Mucosa of descending colon (tissue), 3 donors: ENCODE data around the gene WDR35. TPM values are rescaled to one million over a fixed set of nuclear protein-coding genes. Genes with fewer than 3 reads are reported as not detected.

Experiments
- ATAC-seq: fragments of 200-7000 bp; cut with Tn5 transposase; one replicate; pipeline ENCODE4 v1.9.1; 2020; ENCODE audit warnings: mild to moderate bottlenecking, moderate library complexity
- DNase-seq, 3 donors: peaks; one replicate each; pipeline ENCODE4 v3.0.0-alpha.2; 2020
- H3K36me3 ChIP-seq: fragments of 200-600 bp; one replicate; pipeline ENCODE4 v1.8.0; 2021; ENCODE audit warnings: low read depth, mild to moderate bottlenecking
- H3K4me1 ChIP-seq: fragments of 200-600 bp; one replicate; pipeline ENCODE4 v1.8.0; 2021; ENCODE audit warnings: low read depth, mild to moderate bottlenecking
- H3K4me3 ChIP-seq: fragments of 200-600 bp; one replicate; pipeline ENCODE4 v1.8.0; 2021; ENCODE audit warnings: mild to moderate bottlenecking
- H3K9me3 ChIP-seq: fragments of 200-600 bp; one replicate; pipeline ENCODE4 v1.8.0; 2021; ENCODE audit warnings: mild to moderate bottlenecking
- CTCF ChIP-seq: fragments of 200-600 bp; IDR thresholded peaks from one replicate; pipeline ENCODE4 v1.8.0; 2022; ENCODE audit warnings: antibody characterized with exemption, mild to moderate bottlenecking
- intact Hi-C, 2 donors: fragments of 100-400 bp; cut with DNase I in 1 of 2; cut with micrococcal nuclease in 1 of 2; formaldehyde crosslinking; loops; one replicate each; pipeline versions ENCODE4 v1.11.0 to v1.11.1; 2022; cut with DNase I, micrococcal nuclease
- total RNA-seq, 3 donors: library from RNA; stranded (reverse); fragmentation: NEBNext Ultra II Directional in 2 of 3; extraction: Animal tissue kit (Norgen Biotek cat#: 25700) in 2 of 3; gene quantifications; one replicate each; pipeline versions ENCODE4 v1.2.1 to v1.2.4, GENCODE V29; 2021 to 2023
- donor health status: DM: no; HTN: no; CAD: no; lungs with moderate emphysema.
- donor health status: DM: no; HTN: no; CAD: no.
- donor health status: DM: no; HTN: yes; CAD: no.

Gene WDR35
- total RNA-seq, 3 donors from 2014 or later, result 1.9 to 8.8 (median 2.7) TPM

- Histone ChIP-seq H3K9me3 (no peaks in the 10 kb centered on the region), H3K36me3 (no peaks in the 10 kb centered on the region), H3K4me1 (no peaks in the 10 kb centered on the region), H3K4me3 (no peak overlapping the region)
- no peak for TF ChIP-seq CTCF
- ATAC-seq (no peak), DNase-seq (no peak)
- intact Hi-C loops, result no loop called here
These were observed 10.0 kb downstream of the WDR35 start for GRCh38 chr2:19979932-19980331.

DNA sequence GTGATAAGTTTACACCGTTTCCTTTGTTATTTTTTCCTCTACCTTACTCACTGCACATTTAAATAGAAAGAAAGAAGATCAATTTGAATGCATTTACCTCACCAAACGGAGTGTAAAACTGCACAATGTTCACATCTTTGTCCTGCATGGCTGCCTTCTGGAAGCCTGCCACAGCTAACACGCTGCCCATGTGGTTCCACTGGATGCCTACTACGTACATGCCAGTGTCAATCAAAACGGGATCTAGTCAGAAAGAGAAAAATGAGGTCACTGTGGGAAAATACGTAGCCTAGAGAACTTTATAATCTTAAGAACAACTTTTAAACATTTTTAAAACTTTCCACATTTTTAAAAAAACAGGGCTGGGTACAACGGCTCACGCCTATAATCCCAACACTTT lies 16.4 kb downstream of the WDR35 start:
- Histone ChIP-seq H3K36me3 (no peaks in the 10 kb centered on the region), H3K4me3 (no peak overlapping the region), H3K9me3 (no peaks in the 10 kb centered on the region), H3K4me1 (no peaks in the 10 kb centered on the region)
- no peak for DNase-seq
- TF ChIP-seq CTCF, result no peak
- ATAC-seq, result no peak
- intact Hi-C loops, result no loop called here

DNA sequence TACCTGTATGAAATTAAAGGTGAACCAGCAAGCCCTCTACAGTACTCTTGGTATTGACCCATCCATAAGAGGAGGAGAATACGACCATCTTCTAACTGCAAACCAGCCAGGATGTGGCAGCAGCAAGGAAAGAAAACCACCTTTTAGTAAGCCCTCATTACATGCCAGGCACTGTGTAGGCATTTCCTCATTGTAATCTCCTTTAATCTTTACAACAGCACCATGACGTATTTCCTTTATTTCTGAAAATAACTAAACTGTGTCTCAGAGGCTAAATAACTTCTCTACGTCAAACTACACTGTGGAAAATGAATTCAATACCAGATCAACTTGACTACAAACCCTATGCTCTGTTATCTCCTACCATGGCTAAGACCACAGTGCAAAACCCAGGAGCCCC lies 18.2 kb downstream of the WDR35 start:
- intact Hi-C loops, result no loop called here
- Histone ChIP-seq H3K9me3 (no peaks in the 10 kb centered on the region), H3K36me3 (no peaks in the 10 kb centered on the region), H3K4me1 (no peaks in the 10 kb centered on the region), H3K4me3 (no peak overlapping the region)
- TF ChIP-seq CTCF, result no peak
- no peak for DNase-seq
- ATAC-seq, result peak; percentile 68

DNA sequence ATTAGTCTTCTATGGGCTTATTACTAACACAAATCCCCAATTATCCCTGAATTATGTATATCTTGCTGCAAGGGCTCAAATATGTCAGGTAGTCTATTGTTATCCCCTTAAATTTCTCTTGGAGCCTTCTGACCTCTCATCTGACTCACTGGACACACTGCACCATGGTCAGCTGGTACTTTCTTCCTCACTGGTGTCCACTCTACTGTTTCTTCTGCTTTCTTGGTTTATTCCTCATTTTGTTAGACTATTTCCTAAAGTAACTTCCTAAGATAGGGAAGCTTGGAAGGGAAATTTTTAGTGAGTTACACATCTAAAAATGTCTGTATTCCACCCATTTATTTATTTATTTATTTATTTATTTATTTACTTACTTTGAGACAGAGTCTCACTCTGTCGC lies 26.5 kb downstream of the WDR35 start:
- TF ChIP-seq CTCF, result no peak
- no peaks in the 10 kb centered on the region for H3K9me3 ChIP-seq

DNA sequence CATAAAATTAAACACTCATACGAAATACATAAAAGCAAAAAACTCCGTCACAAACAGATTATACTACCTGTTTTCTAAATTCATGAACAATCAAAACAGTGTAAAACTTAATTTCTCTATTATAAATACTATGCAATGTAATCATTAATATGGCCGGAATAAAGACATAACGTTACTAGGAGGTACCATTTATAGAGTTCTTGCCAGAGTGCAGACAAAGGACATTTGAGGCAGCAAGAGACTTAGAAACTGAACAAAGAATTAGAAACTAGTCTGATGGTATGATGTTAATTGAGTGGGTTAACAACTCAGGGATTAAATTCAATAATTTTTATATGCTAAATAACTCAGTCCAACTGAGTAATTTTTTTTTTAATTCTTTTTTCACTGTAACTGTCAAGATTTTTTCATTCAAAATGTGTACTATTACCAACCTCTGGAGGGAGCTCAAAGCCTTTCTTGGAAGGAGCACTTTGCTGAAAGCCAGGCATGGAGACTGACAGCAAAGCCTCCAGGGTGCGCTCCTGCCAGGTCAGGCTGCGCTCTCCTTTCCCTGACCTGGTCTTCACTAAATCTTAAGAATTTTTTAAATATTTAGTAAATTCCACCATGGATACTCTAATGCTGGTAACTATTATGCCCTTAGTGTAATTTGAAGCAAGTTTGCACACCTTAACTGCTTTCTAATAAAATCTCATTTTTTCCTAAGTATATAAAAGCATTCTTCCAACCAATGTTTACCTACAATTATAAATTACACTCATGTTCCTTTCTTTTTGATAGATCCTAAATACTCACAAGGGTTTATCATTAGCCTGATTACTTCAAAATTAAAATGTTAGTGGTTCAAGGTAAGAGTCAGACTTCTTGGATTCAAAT lies 34.1 kb downstream of the WDR35 start:
- no peaks in the 10 kb centered on the region for H3K4me1 ChIP-seq
- intact Hi-C loops, result loop anchor here in 1 of 2 donors (5.0 kb wide), 1 partner anchor 142 kb away; no protein-coding TSS in a partner anchor
- no peak overlapping the region for H3K4me3 ChIP-seq
- TF ChIP-seq CTCF, result peak; percentile 40
- no peaks in the 10 kb centered on the region for H3K9me3 ChIP-seq
- DNase-seq (peak in 2 of 3 donors; percentile 49 to 59), ATAC-seq (peak; percentile 94)
- H3K36me3 ChIP-seq, result no peaks in the 10 kb centered on the region

More for the DNA sequence above, 26.5 kb downstream of the WDR35 start:
- Histone ChIP-seq H3K36me3 (no peaks in the 10 kb centered on the region), H3K4me1 (no peaks in the 10 kb centered on the region), H3K4me3 (no peak overlapping the region)
- intact Hi-C loops, result no loop called here
- DNase-seq (no peak), ATAC-seq (no peak)
